ENCODE data around the gene IFNA4. TPM values are rescaled to one million over a fixed set of nuclear protein-coding genes. Genes with fewer than 3 reads are reported as not detected.
"Not testable (repeated sequence)": the region's sequence is repeated elsewhere in the genome, so short reads cannot be mapped to it uniquely, and the experiment has no call there.

IFNA4 gene
- polyA plus RNA-seq (2013, experiment 1 of 4) = not detected
- not detected for polyA plus RNA-seq (2013, experiment 2 of 4)
- polyA plus RNA-seq (2013, experiment 3 of 4) = not detected
- polyA plus RNA-seq (2013, experiment 4 of 4) = not detected

- not testable (repeated sequence) for H3K27ac ChIP-seq (ENCODE audit: insufficient read depth, low read depth, low read length, poor library complexity, severe bottlenecking); H3K36me3 ChIP-seq (ENCODE audit: control insufficient read depth, insufficient read depth, low read length)
- WGBS, 2 experiments = no CpG with 5 or more reads among the region's 3 CpGs
Observed at GRCh38 chr9:21187487-21187886, at the start of gene IFNA4. Gene IFNA4 (minus strand): TSS chr9:21187587. CDS start chr9:21187531, 56 bp downstream.

DNA sequence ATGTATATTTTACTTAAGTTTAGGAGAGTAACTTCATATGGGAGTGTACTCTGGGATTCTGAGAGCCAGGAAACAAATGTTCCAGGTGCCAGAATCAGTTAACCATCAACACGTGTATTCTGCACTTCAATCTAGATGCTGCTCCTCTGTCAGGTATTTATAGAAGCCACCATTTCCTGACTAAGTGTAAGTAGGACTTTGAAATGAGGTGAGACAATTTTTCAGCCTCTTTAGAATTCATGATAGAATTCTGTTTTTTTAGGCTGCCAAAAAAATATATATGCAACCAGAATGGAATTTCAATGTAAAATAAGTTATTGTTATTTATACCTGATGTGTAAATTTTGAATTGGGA lies 49.0 kb upstream of the IFNA4 start:
- H3K4me3 ChIP-seq (ENCODE audit: insufficient read depth, low read depth, low read length); H3K27me3 ChIP-seq (ENCODE audit: control insufficient read depth, insufficient read depth, low read length, poor library complexity, severe bottlenecking); H3K4me1 ChIP-seq (ENCODE audit: control insufficient read depth, insufficient read depth, low read length); H3K27ac ChIP-seq (ENCODE audit: insufficient read depth, low read depth, low read length, poor library complexity, severe bottlenecking); H3K36me3 ChIP-seq (ENCODE audit: control insufficient read depth, insufficient read depth, low read length); H3K9me3 ChIP-seq (ENCODE audit: control insufficient read depth, low read length): not testable (repeated sequence)
- WGBS, 2 experiments = 61% methylated on average over 1 of the region's 1 CpG; no CpG with 5 or more reads in 1 of the 2 experiments

More at GRCh38 chr9:21187487-21187886, at the start of gene IFNA4:
- H3K4me3 ChIP-seq (ENCODE audit: insufficient read depth, low read depth, low read length); H3K4me1 ChIP-seq (ENCODE audit: control insufficient read depth, insufficient read depth, low read length); H3K9me3 ChIP-seq (ENCODE audit: control insufficient read depth, low read length); H3K27me3 ChIP-seq (ENCODE audit: control insufficient read depth, insufficient read depth, low read length, poor library complexity, severe bottlenecking): not testable (repeated sequence)

DNA sequence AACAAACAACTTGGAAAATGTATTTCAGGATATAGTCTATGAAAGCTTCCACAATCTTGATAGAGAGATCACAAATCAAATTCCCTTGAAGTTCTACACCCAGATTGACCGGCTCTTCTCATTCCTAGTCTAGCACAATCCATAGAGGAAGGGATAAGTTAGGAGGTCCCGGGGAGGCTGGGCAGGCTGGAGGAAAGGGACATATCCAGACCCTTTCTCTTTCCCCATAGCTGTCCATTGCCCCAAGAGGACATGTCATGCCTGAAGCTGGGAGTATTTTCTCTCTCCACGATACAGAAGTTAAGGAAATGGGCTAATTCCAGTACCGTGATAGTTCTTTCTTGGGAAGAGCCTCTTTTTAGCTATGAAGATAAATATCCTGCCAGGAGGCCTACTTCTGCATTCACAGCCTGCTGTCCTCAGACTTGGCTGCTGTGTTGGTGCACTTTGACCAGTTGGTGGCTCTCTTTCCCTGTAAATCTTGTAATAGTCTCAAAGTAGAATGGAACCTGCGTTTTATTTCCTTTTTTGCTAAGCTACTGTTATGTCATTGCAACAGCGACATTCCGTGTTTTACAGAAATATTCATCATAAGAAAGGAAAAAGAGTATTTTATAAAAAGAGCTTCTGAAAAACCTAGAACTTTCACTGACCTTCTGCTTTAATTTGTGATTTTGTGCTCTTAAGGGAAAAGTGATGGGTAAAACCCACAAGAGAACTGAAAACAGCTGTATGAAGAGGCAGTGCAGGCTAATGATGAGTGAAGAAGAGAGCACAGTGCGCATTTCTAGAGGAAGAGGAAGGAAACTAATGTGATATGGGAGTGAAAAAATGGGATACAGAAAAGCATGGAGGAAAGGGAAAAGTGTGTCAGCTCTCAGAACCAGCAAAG lies 48.3 kb upstream of the IFNA4 start:
- WGBS, 2 experiments = 59 to 68% methylated on average over 5 to 6 of the region's 8 CpGs
- H3K36me3 ChIP-seq (ENCODE audit: control insufficient read depth, insufficient read depth, low read length); H3K27me3 ChIP-seq (ENCODE audit: control insufficient read depth, insufficient read depth, low read length, poor library complexity, severe bottlenecking); H3K27ac ChIP-seq (ENCODE audit: insufficient read depth, low read depth, low read length, poor library complexity, severe bottlenecking); H3K4me1 ChIP-seq (ENCODE audit: control insufficient read depth, insufficient read depth, low read length); H3K9me3 ChIP-seq (ENCODE audit: control insufficient read depth, low read length); H3K4me3 ChIP-seq (ENCODE audit: insufficient read depth, low read depth, low read length): not testable (repeated sequence)

DNA sequence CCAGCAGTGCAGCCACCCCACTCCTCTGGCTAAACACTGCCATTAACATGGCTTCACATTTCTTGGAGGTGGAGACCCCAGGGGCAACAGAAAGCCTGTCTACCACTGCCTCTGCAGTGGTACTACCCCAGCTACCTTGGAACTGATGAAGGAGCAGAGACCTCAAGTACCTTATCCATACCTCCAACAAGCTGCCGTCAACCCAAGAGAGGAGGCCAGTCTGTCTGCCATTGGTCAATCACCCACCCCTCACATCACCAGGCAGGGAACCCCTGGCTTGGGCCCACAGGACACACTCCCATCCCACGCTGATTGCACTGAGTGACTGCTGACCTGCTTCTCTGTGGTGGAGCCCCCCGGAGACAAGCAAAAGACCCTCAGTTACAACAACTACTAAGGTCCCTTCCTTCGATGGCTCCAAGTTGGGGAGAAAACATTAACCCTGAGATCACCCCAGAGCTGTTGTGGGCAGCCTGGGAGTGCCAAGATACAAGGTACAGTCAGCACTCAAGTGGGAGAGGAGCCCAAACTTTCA lies 46.8 kb upstream of the IFNA4 start:
- H3K9me3 ChIP-seq (ENCODE audit: control insufficient read depth, low read length) = no peaks in the 10 kb centered on the region
- H3K27me3 ChIP-seq (ENCODE audit: control insufficient read depth, insufficient read depth, low read length, poor library complexity, severe bottlenecking) = no peaks in the 10 kb centered on the region
- H3K27ac ChIP-seq (ENCODE audit: insufficient read depth, low read depth, low read length, poor library complexity, severe bottlenecking) = no peak overlapping the region
- H3K4me3 ChIP-seq (ENCODE audit: insufficient read depth, low read depth, low read length) = no peak overlapping the region
- H3K4me1 ChIP-seq (ENCODE audit: control insufficient read depth, insufficient read depth, low read length) = no peaks in the 10 kb centered on the region
- H3K36me3 ChIP-seq (ENCODE audit: control insufficient read depth, insufficient read depth, low read length) = no peaks in the 10 kb centered on the region
- WGBS, 2 experiments = 93 to 96% methylated on average over 4 of the region's 4 CpGs

- Histone ChIP-seq H3K27me3 (ENCODE audit: control insufficient read depth, insufficient read depth, low read length, poor library complexity, severe bottlenecking) (no peaks in the 10 kb centered on the region), H3K27ac (ENCODE audit: insufficient read depth, low read depth, low read length, poor library complexity, severe bottlenecking) (no peak overlapping the region), H3K36me3 (ENCODE audit: control insufficient read depth, insufficient read depth, low read length) (no peaks in the 10 kb centered on the region), H3K4me1 (ENCODE audit: control insufficient read depth, insufficient read depth, low read length) (no peaks in the 10 kb centered on the region), H3K9me3 (ENCODE audit: control insufficient read depth, low read length) (no peaks in the 10 kb centered on the region), H3K4me3 (ENCODE audit: insufficient read depth, low read depth, low read length) (no peak overlapping the region)
- 92 to 96% methylated on average over 2 of the region's 2 CpGs for WGBS, 2 experiments
Observed at GRCh38 chr9:21233258-21233657, 45.9 kb upstream of the IFNA4 start.

DNA sequence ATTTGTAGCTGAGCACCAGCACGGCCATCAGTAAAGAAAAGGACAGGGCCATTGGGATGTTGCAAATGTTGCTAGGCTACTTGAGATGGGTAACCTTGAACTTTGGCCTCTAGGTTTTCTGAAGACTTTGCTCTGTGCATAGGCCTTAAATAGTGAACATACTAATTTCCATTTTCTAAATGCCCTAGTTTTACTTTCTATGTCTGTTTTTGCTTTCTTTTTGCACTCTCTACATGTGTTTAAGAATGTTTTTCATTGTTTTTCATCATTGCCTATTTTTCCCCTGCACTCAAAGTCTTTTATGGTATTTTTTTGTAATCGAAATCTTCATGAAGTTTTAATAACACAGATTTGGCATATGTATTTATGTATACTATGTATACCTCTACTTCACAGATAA lies 40.7 kb upstream of the IFNA4 start, which contains the start of gene IFNA17:
Gene IFNA17, minus strand, starts transcription at position 101 of the 400 bp plus-strand sequence. Its CDS starts 49 bp downstream, at position 52.
- Histone ChIP-seq H3K4me1 (ENCODE audit: control insufficient read depth, insufficient read depth, low read length) (no peaks in the 10 kb centered on the region), H3K27ac (ENCODE audit: insufficient read depth, low read depth, low read length, poor library complexity, severe bottlenecking) (no peak within 1 kb of the TSS), H3K27me3 (ENCODE audit: control insufficient read depth, insufficient read depth, low read length, poor library complexity, severe bottlenecking) (no peaks in the 10 kb centered on the region), H3K9me3 (ENCODE audit: control insufficient read depth, low read length) (no peaks in the 10 kb centered on the region), H3K4me3 (ENCODE audit: insufficient read depth, low read depth, low read length) (no peak within 1 kb of the TSS), H3K36me3 (ENCODE audit: control insufficient read depth, insufficient read depth, low read length) (no peaks in the 10 kb centered on the region)
- 90 to 92% methylated on average over 1 of the region's 2 CpGs for WGBS, 2 experiments

GRCh38 chr9:21217211-21217610 lies 29.8 kb upstream of the IFNA4 start, which contains the start of gene IFNA16:
Gene IFNA16 (minus strand): TSS chr9:21217311. CDS start chr9:21217305, 6 bp downstream.
- H3K9me3 ChIP-seq (ENCODE audit: control insufficient read depth, low read length); H3K27ac ChIP-seq (ENCODE audit: insufficient read depth, low read depth, low read length, poor library complexity, severe bottlenecking); H3K27me3 ChIP-seq (ENCODE audit: control insufficient read depth, insufficient read depth, low read length, poor library complexity, severe bottlenecking); H3K36me3 ChIP-seq (ENCODE audit: control insufficient read depth, insufficient read depth, low read length); H3K4me3 ChIP-seq (ENCODE audit: insufficient read depth, low read depth, low read length); H3K4me1 ChIP-seq (ENCODE audit: control insufficient read depth, insufficient read depth, low read length): not testable (repeated sequence)
- WGBS, 2 experiments = 88 to 100% methylated on average over 1 of the region's 1 CpG

DNA sequence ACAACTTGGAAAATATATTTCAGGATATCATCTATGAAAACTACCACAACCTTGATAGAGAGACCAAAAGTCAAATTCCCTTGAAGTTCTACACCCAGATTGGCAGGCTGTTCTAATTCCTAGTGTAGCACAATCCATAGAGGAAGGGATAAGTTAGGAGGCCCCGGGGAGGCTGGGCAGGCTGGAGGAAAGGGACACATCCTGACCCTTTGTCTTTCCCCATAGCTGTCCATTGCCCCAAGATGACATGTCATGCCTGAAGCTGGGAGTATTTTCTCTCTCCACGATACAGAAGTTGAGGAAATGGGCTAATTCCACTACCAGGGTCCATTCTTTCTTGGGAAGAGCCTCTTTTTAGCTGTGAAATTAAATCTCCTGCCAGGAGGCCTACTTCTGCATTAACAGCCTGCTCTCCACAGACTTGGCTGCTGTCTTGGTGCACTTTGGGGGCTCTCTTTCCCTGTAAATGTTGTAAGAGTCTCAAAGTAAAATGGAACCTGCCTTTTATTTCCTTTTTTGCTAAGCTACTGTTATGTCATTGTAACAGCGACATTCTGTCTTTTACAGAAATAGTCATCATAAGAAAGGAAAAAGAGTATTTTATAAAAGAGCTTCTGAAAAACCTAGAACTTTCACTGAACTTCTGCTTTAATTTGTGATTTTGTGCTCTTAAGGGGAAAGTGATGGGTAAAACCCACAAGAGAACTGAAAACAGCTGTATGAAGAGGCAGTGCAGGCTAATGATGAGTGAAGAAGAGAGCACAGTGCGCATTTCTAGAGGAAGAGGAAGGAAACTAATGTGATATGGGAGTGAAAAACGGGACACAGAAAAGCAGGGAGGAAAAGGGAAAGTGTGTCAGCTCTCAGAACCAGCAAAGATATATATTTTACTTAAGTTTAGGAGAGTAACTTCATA lies 26.3 kb upstream of the IFNA4 start:
- not testable (repeated sequence) for H3K27ac ChIP-seq (ENCODE audit: insufficient read depth, low read depth, low read length, poor library complexity, severe bottlenecking)

DNA sequence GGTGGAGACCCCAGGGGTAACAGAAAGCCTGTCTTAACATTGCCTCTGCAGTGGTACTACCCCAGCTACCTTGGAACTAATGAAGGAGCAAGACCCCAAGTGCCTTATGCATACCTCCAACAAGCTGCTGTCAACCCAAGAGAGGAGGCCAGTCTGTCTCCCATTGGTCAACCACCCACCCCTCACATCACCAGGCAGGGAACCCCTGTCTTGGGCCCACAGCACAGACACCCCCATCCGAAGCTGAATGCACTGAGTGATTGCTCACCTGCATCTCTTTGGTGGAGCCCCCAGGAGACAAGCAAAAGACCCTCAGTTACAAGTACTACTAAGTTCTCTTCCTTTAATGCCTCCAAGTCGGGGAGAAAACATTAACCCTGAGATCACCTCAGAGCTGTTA lies 24.8 kb upstream of the IFNA4 start:
- H3K27ac ChIP-seq (ENCODE audit: insufficient read depth, low read depth, low read length, poor library complexity, severe bottlenecking); H3K4me3 ChIP-seq (ENCODE audit: insufficient read depth, low read depth, low read length): not testable (repeated sequence)
- 87 to 89% methylated on average over 2 of the region's 2 CpGs for WGBS, 2 experiments

More for the DNA sequence above, 26.3 kb upstream of the IFNA4 start:
- H3K9me3 ChIP-seq (ENCODE audit: control insufficient read depth, low read length); H3K27me3 ChIP-seq (ENCODE audit: control insufficient read depth, insufficient read depth, low read length, poor library complexity, severe bottlenecking); H3K4me3 ChIP-seq (ENCODE audit: insufficient read depth, low read depth, low read length); H3K4me1 ChIP-seq (ENCODE audit: control insufficient read depth, insufficient read depth, low read length); H3K36me3 ChIP-seq (ENCODE audit: control insufficient read depth, insufficient read depth, low read length): not testable (repeated sequence)
- 58 to 59% methylated on average over 4 of the region's 5 CpGs for WGBS, 2 experiments

GRCh38 chr9:21210782-21211181 lies 23.4 kb upstream of the IFNA4 start:
- WGBS, 2 experiments = 92 to 100% methylated on average over 2 of the region's 2 CpGs
- not testable (repeated sequence) for H3K4me1 ChIP-seq (ENCODE audit: control insufficient read depth, insufficient read depth, low read length); H3K36me3 ChIP-seq (ENCODE audit: control insufficient read depth, insufficient read depth, low read length); H3K9me3 ChIP-seq (ENCODE audit: control insufficient read depth, low read length); H3K27ac ChIP-seq (ENCODE audit: insufficient read depth, low read depth, low read length, poor library complexity, severe bottlenecking); H3K27me3 ChIP-seq (ENCODE audit: control insufficient read depth, insufficient read depth, low read length, poor library complexity, severe bottlenecking); H3K4me3 ChIP-seq (ENCODE audit: insufficient read depth, low read depth, low read length)

More for the DNA sequence above, 24.8 kb upstream of the IFNA4 start:
- H3K9me3 ChIP-seq (ENCODE audit: control insufficient read depth, low read length); H3K27me3 ChIP-seq (ENCODE audit: control insufficient read depth, insufficient read depth, low read length, poor library complexity, severe bottlenecking); H3K4me1 ChIP-seq (ENCODE audit: control insufficient read depth, insufficient read depth, low read length); H3K36me3 ChIP-seq (ENCODE audit: control insufficient read depth, insufficient read depth, low read length): not testable (repeated sequence)
